H9 (cell line): ENCODE data around the gene ATP12A. TPM values are rescaled to one million over a fixed set of nuclear protein-coding genes. Genes with fewer than 3 reads are reported as not detected.

Experiments
- DNase-seq: peaks from one replicate; pipeline ENCODE4 v3.0.0-alpha.2; 2017
- H2AFZ ChIP-seq: one replicate; pipeline ENCODE4 v1.6.1; 2013; ENCODE audit warnings: mild to moderate bottlenecking, low read length, control low read depth, moderate library complexity
- H2AK5ac ChIP-seq: 2 replicates; pipeline ENCODE4 v1.6.1; 2013; ENCODE audit warnings: low read length, control low read depth, mixed read lengths; ENCODE audit not compliant: insufficient read length
- H2BK120ac ChIP-seq: one replicate; pipeline ENCODE4 v1.6.1; 2013; ENCODE audit warnings: low read depth, mild to moderate bottlenecking, low read length, control low read depth, inconsistent platforms; ENCODE audit not compliant: poor library complexity, severe bottlenecking
- H2BK12ac ChIP-seq: 2 replicates; pipeline ENCODE4 v1.6.1; 2013; ENCODE audit warnings: low read length, control low read depth, mixed read lengths, low read depth; ENCODE audit not compliant: insufficient read length
- H2BK15ac ChIP-seq: 2 replicates; pipeline ENCODE4 v1.6.1; 2013; ENCODE audit warnings: low read depth, low read length, control low read depth
- H2BK20ac ChIP-seq: one replicate; pipeline ENCODE4 v1.6.1; 2013; ENCODE audit warnings: low read depth, mild to moderate bottlenecking, low read length, control low read depth, inconsistent platforms; ENCODE audit not compliant: poor library complexity, severe bottlenecking
- H2BK5ac ChIP-seq: 2 replicates; pipeline ENCODE4 v1.6.1; 2013; ENCODE audit warnings: low read length, control low read depth, mixed read lengths; ENCODE audit not compliant: insufficient read length
- H3K14ac ChIP-seq: 2 replicates; pipeline ENCODE4 v1.6.1; 2013; ENCODE audit warnings: low read length, control low read depth; ENCODE audit not compliant: insufficient read depth
- H3K18ac ChIP-seq: 2 replicates; pipeline ENCODE4 v1.6.1; 2013; ENCODE audit warnings: low read depth, mild to moderate bottlenecking, mixed read lengths, low read length, control low read depth; ENCODE audit not compliant: insufficient read length
- H3K23ac ChIP-seq: 2 replicates; pipeline ENCODE4 v1.6.1; 2013; ENCODE audit warnings: low read length, control low read depth, mixed read lengths, low read depth; ENCODE audit not compliant: insufficient read length
- H3K23me2 ChIP-seq: 2 replicates; pipeline ENCODE4 v1.6.1; 2013; ENCODE audit warnings: low read depth, mild to moderate bottlenecking, mixed read lengths, low read length, control low read depth; ENCODE audit not compliant: insufficient read length, poor library complexity, severe bottlenecking
- H3K27ac ChIP-seq: 2 replicates; pipeline ENCODE4 v1.5.1; 2013; ENCODE audit warnings: low read length, control low read depth, mixed read lengths, low read depth; ENCODE audit not compliant: insufficient read length
- H3K27me3 ChIP-seq: 2 replicates; pipeline ENCODE4 v1.6.1; 2013; ENCODE audit warnings: low read length, control low read depth, inconsistent platforms; ENCODE audit not compliant: insufficient read depth
- H3K4ac ChIP-seq: 2 replicates; pipeline ENCODE4 v1.6.1; 2013; ENCODE audit warnings: low read depth, mild to moderate bottlenecking, control low read depth, inconsistent platforms, low read length, moderate library complexity
- H3K4me1 ChIP-seq: 2 replicates; pipeline ENCODE4 v1.6.1; 2013; ENCODE audit warnings: low read length, control low read depth, inconsistent platforms; ENCODE audit not compliant: insufficient read depth
- H3K4me2 ChIP-seq: 2 replicates; pipeline ENCODE4 v1.6.1; 2013; ENCODE audit warnings: low read length, control low read depth, mixed read lengths; ENCODE audit not compliant: insufficient read length, insufficient read depth
- H3K56ac ChIP-seq: 2 replicates; pipeline ENCODE4 v1.6.1; 2013; ENCODE audit warnings: low read depth, mild to moderate bottlenecking, mixed read lengths, low read length, control low read depth; ENCODE audit not compliant: insufficient read length
- H3K79me1 ChIP-seq: 2 replicates; pipeline ENCODE4 v1.6.1; 2013; ENCODE audit warnings: low read depth, mild to moderate bottlenecking, moderate library complexity, low read length, control low read depth, inconsistent platforms; ENCODE audit not compliant: insufficient read depth, poor library complexity, severe bottlenecking
- H3K79me2 ChIP-seq: 2 replicates; pipeline ENCODE4 v1.6.1; 2013; ENCODE audit warnings: low read length, control low read depth, inconsistent platforms; ENCODE audit not compliant: insufficient read depth
- H3K9ac ChIP-seq: 2 replicates; pipeline ENCODE4 v1.6.1; 2013; ENCODE audit warnings: low read length, control low read depth, mixed read lengths; ENCODE audit not compliant: insufficient read length; ENCODE audit errors: extremely low read depth
- H3K9me3 ChIP-seq: one replicate; pipeline ENCODE4 v1.6.1; 2013; ENCODE audit warnings: low read depth, low read length, inconsistent platforms; ENCODE audit not compliant: control insufficient read depth
- H3T11ph ChIP-seq: one replicate; pipeline ENCODE4 v1.6.1; 2013; ENCODE audit warnings: mild to moderate bottlenecking, low read length, control low read depth, inconsistent platforms
- H4K20me1 ChIP-seq: one replicate; pipeline ENCODE4 v1.6.1; 2013; ENCODE audit not compliant: control insufficient read depth, insufficient read length, insufficient read depth
- H4K5ac ChIP-seq: 2 replicates; pipeline ENCODE4 v1.6.1; 2013; ENCODE audit warnings: low read depth, mild to moderate bottlenecking, mixed read lengths, low read length, control low read depth; ENCODE audit not compliant: insufficient read length
- H4K8ac ChIP-seq: replicated peaks from 2 replicates; pipeline ENCODE4 v1.6.1; 2013; ENCODE audit warnings: low read length, control low read depth, mixed read lengths, low read depth; ENCODE audit not compliant: insufficient read length
- H4K91ac ChIP-seq: 2 replicates; pipeline ENCODE4 v1.6.1; 2013; ENCODE audit warnings: low read depth, mild to moderate bottlenecking, moderate library complexity, mixed read lengths, low read length, control low read depth; ENCODE audit not compliant: insufficient read length
- H3K27ac Mint-ChIP-seq, 3 experiments: 2 replicates in 2 of 3; 3 replicates in 1 of 3; pipeline ENCODE4 v1.8.0; 2020 to 2021; ENCODE audit warnings: mixed read lengths in 3 of 3, mild to moderate bottlenecking in 1 of 3, moderate library complexity in 1 of 3
- H3K27me3 Mint-ChIP-seq: 2 replicates; pipeline ENCODE4 v1.8.0; 2021; ENCODE audit warnings: low read depth, mild to moderate bottlenecking, moderate library complexity, mixed read lengths
- H3K36me3 Mint-ChIP-seq, 3 experiments: 2 replicates in 2 of 3; 3 replicates in 1 of 3; pipeline ENCODE4 v1.8.0; 2020 to 2021; ENCODE audit warnings: low read depth in 3 of 3, mixed read lengths in 3 of 3; ENCODE audit not compliant: insufficient read depth in 1 of 3
- H3K4me1 Mint-ChIP-seq, 2 experiments: 2 replicates each; pipeline ENCODE4 v1.8.0; 2020; ENCODE audit warnings: mixed read lengths in 2 of 2
- H3K4me3 Mint-ChIP-seq, 2 experiments: 2 replicates in 1 of 2; 3 replicates in 1 of 2; pipeline ENCODE4 v1.8.0; 2020 to 2021; ENCODE audit warnings: mild to moderate bottlenecking in 2 of 2, mixed read lengths in 2 of 2, moderate library complexity in 1 of 2
- H3K9me3 Mint-ChIP-seq, 2 experiments: 2 replicates in 1 of 2; 3 replicates in 1 of 2; pipeline ENCODE4 v1.8.0; 2020; ENCODE audit warnings: mild to moderate bottlenecking in 2 of 2, mixed read lengths in 2 of 2, moderate library complexity in 1 of 2
- CTCF ChIP-seq: fragments of 200-600 bp; sonication (generic); conservative IDR thresholded peaks from 3 replicates; pipeline ENCODE4 v1.8.0; 2021; ENCODE audit warnings: antibody characterized with exemption, mild to moderate bottlenecking
- total RNA-seq: library from RNA; stranded (reverse); gene quantifications from 2 replicates; pipeline ENCODE4 v1.2.1, GENCODE V29; 2021

Gene ATP12A
- total RNA-seq, 1 experiment from 2014 or later: 0.94 TPM

GRCh38 chr13:24648271-24648670 is 31.9 kb upstream of the ATP12A start:
- no peak overlapping the region for H3K56ac ChIP-seq
- no peaks in the 10 kb centered on the region for H3K9me3 ChIP-seq
- no peak overlapping the region for H3K27ac ChIP-seq
- no peak overlapping the region for H3K9ac ChIP-seq
- Mint-ChIP-seq H3K27ac (no peak overlapping the region; a peak in 1 of 7 replicates), H3K9me3 (peaks cover 0 to 5% of the 10 kb centered on the region in 2 experiments; a peak in 2 of 5 replicates), H3K27me3 (peaks cover 2% of the 10 kb centered on the region; the same call in 1 of the 2 replicates), H3K4me3 (no peak overlapping the region), H3K36me3 (peaks cover 0 to 1% (median 0%) of the 10 kb centered on the region in 3 experiments; a peak in 1 of 7 replicates), H3K4me1 (peaks cover 16 to 17% of the 10 kb centered on the region in 2 experiments)
- no peaks in the 10 kb centered on the region for H4K20me1 ChIP-seq
- no peaks in the 10 kb centered on the region for H3K79me2 ChIP-seq
- DNase-seq: no peak
- no peaks in the 10 kb centered on the region for H3K23me2 ChIP-seq
- H3K23ac ChIP-seq: no peak overlapping the region
- H3K79me1 ChIP-seq: no peaks in the 10 kb centered on the region
- H3K27me3 ChIP-seq: no peaks in the 10 kb centered on the region
- no peak overlapping the region for H2AK5ac ChIP-seq
- H2BK5ac ChIP-seq: no peak overlapping the region
- no peak overlapping the region for H4K8ac ChIP-seq
- no peak overlapping the region for H3K14ac ChIP-seq
- H2BK15ac ChIP-seq: no peak overlapping the region
- H3K4me1 ChIP-seq: no peaks in the 10 kb centered on the region
- H2BK20ac ChIP-seq: no peak overlapping the region
- H3K4me2 ChIP-seq: no peak overlapping the region
- H2BK12ac ChIP-seq: no peak overlapping the region
- no peak overlapping the region for H4K91ac ChIP-seq
- H2BK120ac ChIP-seq: no peak overlapping the region
- H3T11ph ChIP-seq: no peak overlapping the region
- no peak overlapping the region for H3K18ac ChIP-seq
- H3K4ac ChIP-seq: no peak overlapping the region
- no peak overlapping the region for H2AFZ ChIP-seq
- no peak for TF ChIP-seq CTCF
- no peak overlapping the region for H4K5ac ChIP-seq
